ENCODE data around the gene PARP12. TPM values are rescaled to one million over a fixed set of nuclear protein-coding genes. Genes with fewer than 3 reads are reported as not detected.

Gene PARP12
- total RNA-seq, 4 donors from 2014 or later = 37.4 to 46.9 (median 38.9) TPM

GRCh38 chr7:140051820-140052219 is 10.9 kb downstream of the PARP12 start:
- Histone ChIP-seq H3K27ac (no peak overlapping the region), H3K4me1 (peaks cover 5 to 16% of the 10 kb centered on the region in 2 donors), H3K9me3 (no peaks in the 10 kb centered on the region), H3K27me3 (no peaks in the 10 kb centered on the region), H3K36me3 (no peaks in the 10 kb centered on the region), H3K4me3 (replicated peaks in 1 of 3) (no peak overlapping the region)
- no peak for DNase-seq
- TF ChIP-seq CTCF (IDR thresholded peaks at IDR 0.05) = no peak
- no peak for TF ChIP-seq POLR2A (IDR thresholded peaks at IDR 0.05)
- intact Hi-C loops (cut with DNase I) = no loop called here

GRCh38 chr7:140050100-140050499 is 12.7 kb downstream of the PARP12 start:
- Histone ChIP-seq H3K27ac (peak overlapping the region in 2 of 3 donors; percentile 31 to 46), H3K4me3 (replicated peaks in 1 of 3) (no peak overlapping the region), H3K4me1 (peaks cover 5 to 16% of the 10 kb centered on the region in 2 donors), H3K27me3 (no peaks in the 10 kb centered on the region), H3K9me3 (no peaks in the 10 kb centered on the region), H3K36me3 (peaks cover 3 to 4% of the 10 kb centered on the region in 2 donors)
- WGBS, 2 donors = 82 to 91% methylated on average over 3 of the region's 3 CpGs
- TF ChIP-seq POLR2A (IDR thresholded peaks at IDR 0.05) (no peak), CTCF (IDR thresholded peaks at IDR 0.05) (no peak)
- no peak for DNase-seq
- intact Hi-C loops (cut with DNase I) = no loop called here

- no peaks in the 10 kb centered on the region for H3K27me3 ChIP-seq
- H3K9me3 ChIP-seq = no peaks in the 10 kb centered on the region
- H3K36me3 ChIP-seq = peaks cover 3 to 4% of the 10 kb centered on the region in 2 donors
- intact Hi-C loops (cut with DNase I) = no loop called here
- 68 to 85% methylated on average over 5 of the region's 5 CpGs for WGBS, 2 donors
- no peak for DNase-seq
- TF ChIP-seq CTCF (IDR thresholded peaks at IDR 0.05) (no peak), POLR2A (IDR thresholded peaks at IDR 0.05) (no peak)
- peak overlapping the region in 2 of 3 donors; percentile 31 to 36 for H3K27ac ChIP-seq
- H3K4me1 ChIP-seq = peaks cover 5 to 16% of the 10 kb centered on the region in 2 donors
- no peak overlapping the region for H3K4me3 ChIP-seq (replicated peaks in 1 of 3)
Observed at GRCh38 chr7:140049339-140050024, 13.3 kb downstream of the PARP12 start.

GRCh38 chr7:140048989-140049338 is 13.8 kb downstream of the PARP12 start:
- Histone ChIP-seq H3K27ac (no peak overlapping the region), H3K36me3 (peaks cover 4 to 5% of the 10 kb centered on the region in 2 donors), H3K9me3 (no peaks in the 10 kb centered on the region), H3K27me3 (no peaks in the 10 kb centered on the region), H3K4me1 (peaks cover 5 to 16% of the 10 kb centered on the region in 2 donors), H3K4me3 (replicated peaks in 1 of 3) (no peak overlapping the region)
- DNase-seq = no peak
- intact Hi-C loops (cut with DNase I) = no loop called here
- TF ChIP-seq POLR2A (IDR thresholded peaks at IDR 0.05) (no peak), CTCF (IDR thresholded peaks at IDR 0.05) (no peak)
- 63 to 71% methylated on average over 1 of the region's 1 CpG for WGBS, 2 donors

DNA sequence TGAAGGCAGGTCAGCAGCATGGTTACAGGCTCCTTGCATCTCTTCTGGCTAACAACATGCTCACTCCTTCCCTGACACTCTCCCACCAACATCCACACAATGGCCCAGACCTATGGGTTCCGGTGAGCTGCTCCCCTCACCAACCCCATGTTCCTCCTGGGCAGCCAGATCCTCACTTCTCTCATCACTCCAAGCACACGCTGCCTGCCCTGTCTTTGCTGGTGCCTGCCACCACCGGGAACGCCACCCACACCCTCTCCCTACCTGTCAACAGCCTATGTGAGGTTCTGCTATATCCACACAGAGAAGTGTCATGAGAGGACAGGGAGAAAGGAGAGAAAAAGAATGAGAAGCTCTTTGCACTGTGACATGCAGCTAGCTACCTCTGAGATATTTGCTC is 14.6 kb downstream of the PARP12 start:
- Histone ChIP-seq H3K27me3 (no peaks in the 10 kb centered on the region), H3K36me3 (peaks cover 4 to 5% of the 10 kb centered on the region in 2 donors), H3K27ac (no peak overlapping the region), H3K4me3 (replicated peaks in 1 of 3) (no peak overlapping the region), H3K4me1 (peaks cover 5 to 16% of the 10 kb centered on the region in 2 donors), H3K9me3 (no peaks in the 10 kb centered on the region)
- intact Hi-C loops (cut with DNase I) = no loop called here
- TF ChIP-seq CTCF (IDR thresholded peaks at IDR 0.05) = no peak
- no peak for TF ChIP-seq POLR2A (IDR thresholded peaks at IDR 0.05)
- DNase-seq = no peak
- 95% methylated on average over 4 of the region's 4 CpGs for WGBS, 2 donors

Data from thyroid gland (tissue), 4 donors.